GM12873 (cell line): Measurements from ENCODE around the gene STARD13.

Experiments
- TF ChIP-seq, protein P1 (sequence below): IDR thresholded peaks from 2 replicates; pipeline ENCODE4 v1.5.1; 2012; ENCODE audit warnings: low read depth, mild to moderate bottlenecking, moderate library complexity, low read length, control low read depth; ENCODE audit not compliant: insufficient read depth; ENCODE audit errors: missing control alignments

Gene STARD13

DNA sequence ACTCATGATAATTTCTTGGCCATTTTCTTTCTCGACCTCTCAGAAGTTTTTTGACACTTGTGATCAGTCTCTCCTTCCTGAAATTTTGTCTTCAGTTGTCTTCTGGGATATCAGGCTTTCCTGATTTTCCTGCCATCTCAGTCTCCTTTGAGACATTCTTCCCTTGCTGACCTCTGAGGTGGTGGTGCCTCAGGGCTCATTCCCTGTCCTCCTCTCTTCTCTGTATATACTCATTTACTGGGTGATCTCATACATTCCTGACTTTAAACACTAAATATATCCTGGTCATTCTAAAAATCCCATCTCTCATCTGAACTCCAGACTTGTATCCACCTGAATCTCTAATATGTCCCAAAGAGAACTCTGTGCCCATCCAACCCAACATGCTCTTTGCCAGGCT, 31.3 kb upstream of the STARD13 start:
- TF ChIP-seq, protein P1, sequence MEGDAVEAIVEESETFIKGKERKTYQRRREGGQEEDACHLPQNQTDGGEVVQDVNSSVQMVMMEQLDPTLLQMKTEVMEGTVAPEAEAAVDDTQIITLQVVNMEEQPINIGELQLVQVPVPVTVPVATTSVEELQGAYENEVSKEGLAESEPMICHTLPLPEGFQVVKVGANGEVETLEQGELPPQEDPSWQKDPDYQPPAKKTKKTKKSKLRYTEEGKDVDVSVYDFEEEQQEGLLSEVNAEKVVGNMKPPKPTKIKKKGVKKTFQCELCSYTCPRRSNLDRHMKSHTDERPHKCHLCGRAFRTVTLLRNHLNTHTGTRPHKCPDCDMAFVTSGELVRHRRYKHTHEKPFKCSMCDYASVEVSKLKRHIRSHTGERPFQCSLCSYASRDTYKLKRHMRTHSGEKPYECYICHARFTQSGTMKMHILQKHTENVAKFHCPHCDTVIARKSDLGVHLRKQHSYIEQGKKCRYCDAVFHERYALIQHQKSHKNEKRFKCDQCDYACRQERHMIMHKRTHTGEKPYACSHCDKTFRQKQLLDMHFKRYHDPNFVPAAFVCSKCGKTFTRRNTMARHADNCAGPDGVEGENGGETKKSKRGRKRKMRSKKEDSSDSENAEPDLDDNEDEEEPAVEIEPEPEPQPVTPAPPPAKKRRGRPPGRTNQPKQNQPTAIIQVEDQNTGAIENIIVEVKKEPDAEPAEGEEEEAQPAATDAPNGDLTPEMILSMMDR = no peak

DNA sequence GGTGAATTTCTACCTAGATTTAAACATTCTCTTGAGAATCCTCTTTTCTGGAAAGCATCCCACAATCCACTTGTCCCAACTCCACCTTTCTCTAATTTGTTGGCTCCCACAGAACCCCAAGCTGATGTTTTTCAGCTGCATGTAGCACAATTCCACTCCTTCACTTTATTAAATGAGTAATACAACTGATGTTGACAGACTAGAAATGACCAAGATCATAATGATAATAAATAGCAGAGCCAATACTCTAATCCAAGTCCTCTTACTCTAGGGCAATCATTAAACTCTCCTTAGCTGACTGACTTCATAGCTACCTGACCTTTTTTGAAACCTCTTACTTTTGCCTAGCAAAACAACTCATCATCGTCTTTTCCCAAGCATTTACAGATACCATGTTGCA, 27.9 kb upstream of the STARD13 start:
- TF ChIP-seq, protein P1 = no peak

DNA sequence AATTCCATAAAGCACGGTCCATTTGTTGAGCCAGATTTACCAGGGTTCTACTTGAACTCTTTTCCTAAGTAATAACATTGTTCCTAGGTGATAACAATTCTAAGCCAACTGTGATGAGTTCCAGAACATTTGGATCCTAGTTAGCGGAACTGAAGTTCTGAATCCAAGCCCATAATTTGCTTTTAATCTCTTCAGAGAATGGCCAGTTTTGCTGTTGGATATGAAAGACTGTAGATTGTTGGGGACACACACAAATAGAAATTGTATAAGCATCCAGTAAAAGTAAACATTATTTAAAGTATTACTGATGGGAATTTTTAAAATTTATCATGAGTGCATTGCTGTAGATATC, 27.3 kb upstream of the STARD13 start:
- TF ChIP-seq, protein P1 = no peak

DNA sequence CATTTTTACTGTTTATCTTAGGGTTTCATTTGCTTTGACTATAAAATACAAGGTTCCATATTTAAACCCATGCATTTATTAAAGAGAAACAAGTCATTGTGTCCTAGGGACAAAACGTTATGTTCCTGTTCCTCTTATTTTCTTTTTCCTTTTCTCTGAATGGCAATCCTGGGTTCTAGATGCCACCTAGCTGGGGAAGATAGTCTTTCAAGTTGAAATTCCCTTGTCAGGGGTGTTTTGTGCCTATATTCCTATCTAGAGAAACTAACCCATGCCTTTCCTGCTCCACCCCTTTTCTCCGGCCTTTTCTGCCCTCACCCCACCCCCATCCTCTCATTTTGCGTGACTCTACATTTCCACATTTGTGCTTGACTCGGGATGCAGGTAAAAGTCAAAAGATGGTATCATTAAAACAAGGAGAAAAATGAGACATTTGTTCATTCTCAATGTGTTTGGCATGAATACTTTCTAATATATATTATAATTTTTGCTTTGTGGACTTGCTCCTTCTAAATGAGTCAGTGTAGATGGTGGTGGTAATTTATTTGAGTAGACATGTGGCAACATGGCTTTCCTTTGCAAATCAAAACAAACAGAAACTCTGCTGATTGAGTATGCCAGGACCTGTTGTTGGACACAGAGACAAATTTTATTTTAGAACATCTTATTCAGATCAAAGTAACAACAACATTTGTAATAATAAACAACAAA, 26.8 kb upstream of the STARD13 start:
- TF ChIP-seq, protein P1 = no peak

DNA sequence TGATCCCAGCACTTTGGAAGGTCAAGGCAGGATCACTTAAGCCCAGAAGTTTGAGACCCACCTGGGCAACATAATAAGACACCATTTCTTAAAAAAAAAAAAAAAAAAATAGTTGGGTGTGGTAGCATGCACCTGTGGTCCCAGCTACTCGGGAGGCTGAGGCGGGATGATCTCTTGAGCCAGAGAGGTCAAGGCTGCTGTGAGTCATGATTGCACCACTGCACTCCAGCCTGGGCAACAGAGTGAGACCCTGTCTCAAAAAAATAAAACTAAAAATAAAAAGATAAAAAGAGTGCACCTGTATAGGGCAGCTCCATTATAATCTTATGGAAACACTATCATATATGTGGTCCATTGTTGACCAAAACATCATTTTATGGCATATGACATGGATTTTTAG, 25.5 kb upstream of the STARD13 start:
- TF ChIP-seq, protein P1 = no peak

DNA sequence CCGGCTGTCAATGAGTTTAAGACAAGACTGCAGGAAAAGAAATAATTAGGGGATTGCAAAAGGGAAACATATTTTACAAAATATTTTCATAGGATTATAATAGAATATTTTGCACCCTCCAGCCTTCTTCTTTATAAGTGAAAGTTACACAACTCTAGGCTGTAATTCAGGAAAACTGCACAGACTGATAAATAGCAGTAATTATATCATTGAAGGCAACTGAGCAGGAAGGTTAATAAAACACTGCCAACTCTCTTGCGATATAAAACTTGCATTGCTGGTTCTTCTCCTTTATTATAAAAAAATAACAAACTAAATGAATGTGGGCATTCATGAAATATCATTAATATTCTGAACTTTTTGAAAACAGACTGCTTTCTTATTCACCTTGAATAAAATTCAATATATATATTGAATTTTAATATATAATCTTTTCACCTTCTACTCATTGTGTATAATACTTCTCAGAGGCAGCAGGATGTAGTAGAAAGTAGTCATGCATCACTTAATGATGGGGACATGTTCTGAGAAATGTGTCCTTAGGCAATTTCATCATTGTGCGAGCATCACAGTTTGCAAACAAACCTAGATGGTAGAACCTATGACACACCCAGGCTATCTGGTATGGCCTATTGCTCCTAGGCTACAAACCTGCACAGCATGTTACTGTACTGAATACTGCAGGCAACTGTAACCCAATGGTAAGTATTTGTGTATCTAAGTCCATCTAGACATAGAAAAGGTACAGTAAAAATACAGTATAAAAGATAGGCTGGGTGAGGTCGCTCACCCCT, 24.9 kb upstream of the STARD13 start:
- TF ChIP-seq, protein P1 = no peak

DNA sequence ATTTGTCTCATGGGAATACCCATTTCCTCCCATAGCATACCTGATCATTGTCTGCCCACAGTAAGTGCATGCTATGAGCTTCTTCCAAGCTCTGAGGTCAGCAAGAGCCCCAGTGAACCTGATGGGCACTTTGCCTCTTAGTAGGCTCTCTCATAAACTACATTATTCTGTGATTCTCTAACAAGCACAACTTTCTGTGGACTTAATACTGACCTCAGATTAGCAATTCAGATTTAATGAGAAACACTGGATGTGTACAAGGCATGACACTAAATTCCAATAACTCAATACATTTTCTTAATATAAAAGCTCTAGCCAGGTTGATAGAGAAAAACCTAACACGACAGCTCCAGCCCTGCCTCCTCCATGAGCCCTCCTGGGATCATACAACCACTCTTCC, 23.3 kb upstream of the STARD13 start:
- TF ChIP-seq, protein P1 = no peak
